ENCODE data around the gene CMSS1.
A peak's percentile ranks its signal among the peaks of the same experiment; 100 is the strongest.

The CMSS1 gene

GRCh38 chr3:99846477-99847160, 29.0 kb downstream of the CMSS1 start:
- H3K4me2 ChIP-seq (ENCODE audit: low read length): no peak overlapping the region
- H2AFZ ChIP-seq: no peak overlapping the region
- TF ChIP-seq, protein P1, sequence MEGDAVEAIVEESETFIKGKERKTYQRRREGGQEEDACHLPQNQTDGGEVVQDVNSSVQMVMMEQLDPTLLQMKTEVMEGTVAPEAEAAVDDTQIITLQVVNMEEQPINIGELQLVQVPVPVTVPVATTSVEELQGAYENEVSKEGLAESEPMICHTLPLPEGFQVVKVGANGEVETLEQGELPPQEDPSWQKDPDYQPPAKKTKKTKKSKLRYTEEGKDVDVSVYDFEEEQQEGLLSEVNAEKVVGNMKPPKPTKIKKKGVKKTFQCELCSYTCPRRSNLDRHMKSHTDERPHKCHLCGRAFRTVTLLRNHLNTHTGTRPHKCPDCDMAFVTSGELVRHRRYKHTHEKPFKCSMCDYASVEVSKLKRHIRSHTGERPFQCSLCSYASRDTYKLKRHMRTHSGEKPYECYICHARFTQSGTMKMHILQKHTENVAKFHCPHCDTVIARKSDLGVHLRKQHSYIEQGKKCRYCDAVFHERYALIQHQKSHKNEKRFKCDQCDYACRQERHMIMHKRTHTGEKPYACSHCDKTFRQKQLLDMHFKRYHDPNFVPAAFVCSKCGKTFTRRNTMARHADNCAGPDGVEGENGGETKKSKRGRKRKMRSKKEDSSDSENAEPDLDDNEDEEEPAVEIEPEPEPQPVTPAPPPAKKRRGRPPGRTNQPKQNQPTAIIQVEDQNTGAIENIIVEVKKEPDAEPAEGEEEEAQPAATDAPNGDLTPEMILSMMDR (IDR thresholded peaks at IDR 0.05): no peak
- H3K27ac ChIP-seq: peak overlapping the region; percentile 55
- no peaks in the 10 kb centered on the region for H3K9me3 ChIP-seq (ENCODE audit: control insufficient read depth, low read length)
- H3K9ac ChIP-seq: no peak overlapping the region
- H3K27me3 ChIP-seq (ENCODE audit: control insufficient read depth, insufficient read depth, low read length): no peaks in the 10 kb centered on the region
- no peaks in the 10 kb centered on the region for H3K36me3 ChIP-seq (ENCODE audit: control insufficient read depth, insufficient read depth, low read length)
- H3K4me1 ChIP-seq: peaks cover 22% of the 10 kb centered on the region
- H3K79me2 ChIP-seq: peaks cover 6% of the 10 kb centered on the region
- no peak overlapping the region for H3K4me3 ChIP-seq (ENCODE audit: low read depth, low read length)

GRCh38 chr3:99848433-99848832, 30.8 kb downstream of the CMSS1 start:
- Histone ChIP-seq H3K4me3 (ENCODE audit: low read depth, low read length) (no peak overlapping the region), H3K27ac (no peak overlapping the region), H3K4me1 (peaks cover 21% of the 10 kb centered on the region), H2AFZ (no peak overlapping the region), H3K9ac (no peak overlapping the region), H3K9me3 (ENCODE audit: control insufficient read depth, low read length) (no peaks in the 10 kb centered on the region), H3K27me3 (ENCODE audit: control insufficient read depth, insufficient read depth, low read length) (no peaks in the 10 kb centered on the region), H3K36me3 (ENCODE audit: control insufficient read depth, insufficient read depth, low read length) (no peaks in the 10 kb centered on the region), H3K79me2 (peaks cover 10% of the 10 kb centered on the region), H3K4me2 (ENCODE audit: low read length) (no peak overlapping the region)
- TF ChIP-seq, protein P1 (IDR thresholded peaks at IDR 0.05): no peak

DNA sequence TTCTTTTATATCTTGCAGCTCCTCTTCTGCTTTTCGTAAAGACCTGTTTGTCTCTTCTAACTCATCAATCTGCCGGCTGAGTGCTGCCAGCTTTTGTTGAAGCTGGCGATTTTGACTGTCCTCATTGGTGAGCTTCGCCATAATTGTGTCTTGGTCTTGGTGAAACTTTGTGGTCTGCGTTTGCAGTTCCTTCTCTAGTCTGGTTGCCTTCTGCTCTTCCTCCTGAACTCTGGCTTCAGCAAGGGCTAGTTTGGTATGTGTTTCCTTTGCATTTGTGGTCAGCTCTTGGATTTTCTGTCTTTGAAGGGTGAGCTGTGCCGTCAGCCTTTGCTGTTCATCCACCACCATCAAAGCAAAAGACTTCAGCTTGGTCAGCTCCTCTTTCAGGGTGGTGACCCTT, 32.9 kb downstream of the CMSS1 start:
- no peak overlapping the region for H3K9ac ChIP-seq
- H3K4me3 ChIP-seq (ENCODE audit: low read depth, low read length): no peak overlapping the region
- H3K36me3 ChIP-seq (ENCODE audit: control insufficient read depth, insufficient read depth, low read length): no peaks in the 10 kb centered on the region
- H2AFZ ChIP-seq: no peak overlapping the region
- no peaks in the 10 kb centered on the region for H3K9me3 ChIP-seq (ENCODE audit: control insufficient read depth, low read length)
- H3K27ac ChIP-seq: no peak overlapping the region
- peaks cover 6% of the 10 kb centered on the region for H3K4me1 ChIP-seq
- H3K79me2 ChIP-seq: peaks cover 14% of the 10 kb centered on the region
- TF ChIP-seq, protein P1 (IDR thresholded peaks at IDR 0.05): no peak
- H3K27me3 ChIP-seq (ENCODE audit: control insufficient read depth, insufficient read depth, low read length): no peaks in the 10 kb centered on the region
- H3K4me2 ChIP-seq (ENCODE audit: low read length): no peak overlapping the region

- Histone ChIP-seq H3K4me2 (ENCODE audit: low read length) (no peak overlapping the region), H3K27me3 (ENCODE audit: control insufficient read depth, insufficient read depth, low read length) (no peaks in the 10 kb centered on the region), H3K9me3 (ENCODE audit: control insufficient read depth, low read length) (no peaks in the 10 kb centered on the region), H3K4me3 (ENCODE audit: low read depth, low read length) (no peak overlapping the region), H3K36me3 (ENCODE audit: control insufficient read depth, insufficient read depth, low read length) (no peaks in the 10 kb centered on the region), H3K4me1 (no peaks in the 10 kb centered on the region), H2AFZ (no peak overlapping the region), H3K79me2 (peaks cover 24% of the 10 kb centered on the region), H3K27ac (no peak overlapping the region), H3K9ac (no peak overlapping the region)
- TF ChIP-seq, protein P1 (IDR thresholded peaks at IDR 0.05): no peak
Measured at GRCh38 chr3:99851955-99852354, 34.3 kb downstream of the CMSS1 start.

DNA sequence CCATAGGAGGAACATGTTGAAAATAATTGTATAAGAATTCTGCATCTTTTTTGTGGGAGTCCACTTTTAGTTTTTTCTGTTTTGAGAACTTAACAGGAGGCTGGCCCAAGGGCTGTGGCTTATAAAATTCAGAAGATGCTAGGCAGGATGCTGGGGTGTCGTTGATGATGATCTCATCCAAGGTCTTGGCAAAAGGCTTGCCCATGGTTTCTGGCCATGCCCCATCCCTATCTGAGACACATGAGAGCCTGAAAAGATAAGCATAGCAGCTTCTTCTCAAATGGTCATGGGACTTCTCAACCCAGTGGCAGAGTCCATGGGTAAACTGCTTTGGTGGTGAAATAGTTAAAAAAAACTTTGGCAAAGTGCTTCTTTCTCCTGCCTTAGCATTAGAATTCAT, 35.2 kb downstream of the CMSS1 start:
- no peak overlapping the region for H3K9ac ChIP-seq
- no peaks in the 10 kb centered on the region for H3K36me3 ChIP-seq (ENCODE audit: control insufficient read depth, insufficient read depth, low read length)
- TF ChIP-seq, protein P1 (IDR thresholded peaks at IDR 0.05): no peak
- no peaks in the 10 kb centered on the region for H3K9me3 ChIP-seq (ENCODE audit: control insufficient read depth, low read length)
- no peak overlapping the region for H2AFZ ChIP-seq
- no peak overlapping the region for H3K4me2 ChIP-seq (ENCODE audit: low read length)
- H3K4me1 ChIP-seq: no peaks in the 10 kb centered on the region
- no peak overlapping the region for H3K27ac ChIP-seq
- peaks cover 30% of the 10 kb centered on the region for H3K79me2 ChIP-seq
- H3K27me3 ChIP-seq (ENCODE audit: control insufficient read depth, insufficient read depth, low read length): no peaks in the 10 kb centered on the region
- H3K4me3 ChIP-seq (ENCODE audit: low read depth, low read length): no peak overlapping the region
